Activated T-helper 9 cell treated with anti-CD3 and anti-CD28 coated beads, Interleukin-2, amount 50 U/mL, for 16 hours (primary cell): ENCODE measurements around the gene TMEM134.
A peak's percentile ranks its signal among the peaks of the same experiment; 100 is the strongest.
"Not testable (repeated sequence)": the region's sequence is repeated elsewhere in the genome, so short reads cannot be mapped to it uniquely, and the experiment has no call there.

ENCODE experiments used
- DNase-seq: peaks from one replicate; pipeline ENCODE4 v3.0.0-alpha.2; 2020; ENCODE audit warnings: low read depth

The TMEM134 gene, protein sequence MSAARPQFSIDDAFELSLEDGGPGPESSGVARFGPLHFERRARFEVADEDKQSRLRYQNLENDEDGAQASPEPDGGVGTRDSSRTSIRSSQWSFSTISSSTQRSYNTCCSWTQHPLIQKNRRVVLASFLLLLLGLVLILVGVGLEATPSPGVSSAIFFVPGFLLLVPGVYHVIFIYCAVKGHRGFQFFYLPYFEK

DNA sequence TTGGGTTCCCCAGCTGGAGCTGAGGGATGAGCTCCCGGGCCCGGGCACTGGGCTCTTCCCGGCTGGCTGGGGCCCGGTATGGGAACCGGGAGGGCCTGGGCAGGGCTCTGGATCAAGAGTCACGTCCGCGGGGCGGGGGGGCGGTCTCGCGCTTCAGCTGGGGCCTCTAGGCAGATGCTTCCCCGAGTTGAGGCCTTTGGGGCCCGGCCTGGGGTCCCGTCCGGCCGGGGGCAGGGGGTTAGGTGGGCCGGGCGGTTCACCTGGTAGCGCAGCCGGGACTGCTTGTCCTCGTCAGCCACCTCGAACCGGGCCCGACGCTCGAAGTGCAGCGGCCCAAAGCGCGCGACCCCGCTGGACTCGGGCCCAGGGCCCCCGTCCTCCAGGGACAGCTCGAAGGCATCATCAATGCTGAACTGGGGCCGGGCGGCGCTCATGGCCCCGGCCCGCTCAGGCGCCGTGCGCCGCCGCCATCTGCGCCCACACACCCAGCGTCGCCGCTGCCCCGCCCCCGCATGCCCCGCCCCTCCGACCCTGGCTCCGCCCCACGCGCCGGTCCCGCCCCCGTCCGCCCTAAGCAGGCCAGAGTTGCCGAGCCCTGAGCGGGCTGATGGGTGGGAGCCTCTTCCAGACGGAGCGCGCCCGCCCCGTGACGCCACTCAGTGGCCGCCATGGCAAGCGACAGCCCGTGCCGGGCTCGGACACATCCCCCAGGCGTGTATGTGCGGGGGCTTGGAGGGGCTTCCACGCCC is at the start of gene TMEM134:
TSS of gene TMEM134 (minus strand) at position 493 of the 749 bp plus-strand sequence. CDS start at position 434, 59 bp downstream.
- peak; percentile 88 for DNase-seq

DNA sequence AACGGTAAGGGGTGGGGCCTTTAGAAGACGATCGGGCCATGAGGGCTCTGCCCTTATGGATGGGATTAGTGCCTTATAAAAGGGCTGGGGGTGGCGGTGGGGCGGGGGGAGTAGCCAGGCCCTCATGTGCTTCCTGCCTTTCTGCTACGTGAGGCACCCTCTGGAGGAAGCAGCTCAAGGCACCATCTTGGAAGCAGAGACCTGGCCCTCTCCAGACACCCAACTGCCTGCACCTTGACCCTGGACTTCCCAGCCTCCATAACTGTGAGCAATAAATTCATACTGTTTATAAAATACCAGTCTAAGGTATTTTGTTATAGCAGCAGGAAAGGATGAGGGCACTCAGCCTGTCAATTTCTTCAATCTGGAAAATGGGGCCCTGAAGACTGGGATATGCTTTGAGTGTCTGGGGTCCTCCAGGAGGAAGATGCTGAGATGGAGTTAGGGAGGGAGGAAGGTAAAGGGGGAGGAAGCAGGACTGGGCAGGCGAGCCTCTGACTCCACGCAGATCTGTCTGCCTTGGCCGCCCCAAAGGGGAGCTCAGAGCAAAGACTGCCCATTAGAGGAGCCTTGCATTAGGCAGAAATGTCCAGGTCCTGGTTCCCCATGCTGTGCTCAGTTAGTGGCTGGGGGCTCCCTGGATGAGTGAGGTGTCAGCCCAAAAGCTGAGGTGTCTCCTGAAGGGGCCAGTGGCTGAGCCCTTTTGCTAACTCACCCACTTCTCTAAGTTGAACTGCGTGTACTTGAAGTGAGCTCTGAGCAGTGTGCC is 48.9 kb upstream of the TMEM134 start:
- DNase-seq, result no peak

- no peak for DNase-seq
These were observed 47.8 kb upstream of the TMEM134 start for GRCh38 chr11:67516806-67517205.

GRCh38 chr11:67514116-67514515 is 45.1 kb upstream of the TMEM134 start:
- no peak for DNase-seq

DNA sequence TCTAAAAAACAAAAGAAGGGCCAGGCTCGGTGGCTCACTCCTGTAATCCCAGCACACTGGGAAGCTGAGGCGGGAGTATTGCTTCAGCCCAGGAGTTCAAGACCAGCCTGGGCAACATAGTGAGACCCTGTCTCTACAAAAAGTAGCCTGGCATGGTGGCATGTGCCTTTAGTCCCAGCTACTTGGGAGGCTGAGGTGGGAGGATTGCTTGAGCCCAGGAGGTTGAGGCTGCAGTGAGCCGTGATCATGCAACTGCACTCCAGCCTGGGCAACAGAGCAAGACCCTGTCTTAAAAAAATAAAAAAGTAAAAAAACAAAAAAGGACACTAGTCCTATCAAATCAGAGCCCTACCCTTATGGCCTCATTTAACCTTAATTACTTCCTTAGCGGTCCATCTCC is 42.5 kb upstream of the TMEM134 start:
- DNase-seq, result not testable (repeated sequence)

DNA sequence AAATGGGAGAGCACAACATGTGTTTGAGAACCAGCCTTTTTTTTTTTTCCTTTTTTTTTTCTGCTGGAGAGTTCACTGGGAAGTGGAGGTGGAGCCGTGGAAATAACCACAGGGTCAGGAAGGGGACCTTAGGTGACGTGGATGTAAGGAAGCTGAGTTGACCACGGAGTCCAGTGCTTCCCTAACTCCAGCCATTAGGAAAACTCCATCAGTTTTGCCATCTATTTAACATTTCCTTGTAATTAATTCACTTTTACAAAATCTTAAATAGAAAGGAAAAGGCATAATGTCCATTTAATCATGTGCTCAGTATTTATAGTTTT is 40.9 kb upstream of the TMEM134 start:
- no peak for DNase-seq

DNA sequence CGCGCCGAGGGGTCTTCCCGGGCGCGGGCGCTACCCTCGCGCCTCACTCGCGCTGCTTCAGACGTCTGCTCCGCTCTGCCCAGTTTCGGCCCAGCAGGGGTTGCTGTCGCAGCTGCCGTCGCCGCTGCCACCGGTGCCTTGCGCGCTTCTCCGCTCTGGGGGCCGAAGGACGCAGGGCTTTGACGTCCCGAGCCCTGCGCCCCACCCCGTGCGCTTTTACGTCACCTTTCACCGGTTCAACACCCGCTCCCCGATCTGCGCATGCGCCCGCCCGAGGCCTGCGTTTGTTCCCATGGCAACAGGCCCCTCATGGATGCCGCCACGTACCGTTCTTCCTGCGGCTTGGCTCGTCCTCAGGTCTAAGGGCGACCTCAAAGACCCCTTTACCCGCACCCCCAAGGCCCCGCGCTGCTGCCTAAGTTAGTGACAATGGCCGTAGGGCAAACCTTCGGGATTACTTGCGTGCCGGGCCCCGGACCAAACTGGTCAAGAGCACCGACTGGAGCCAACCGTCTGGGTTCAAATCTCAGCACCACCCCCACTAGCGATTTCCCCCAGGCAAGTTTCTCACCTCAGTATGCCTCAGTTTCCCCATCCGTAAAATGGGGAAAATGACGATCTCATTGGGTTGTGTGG is 39.6 kb upstream of the TMEM134 start:
- peak; percentile 99 for DNase-seq

GRCh38 chr11:67507864-67508485 is 38.9 kb upstream of the TMEM134 start, which contains the start of gene CDK2AP2:
TSS of gene CDK2AP2 (minus strand) at chr11:67508162. CDS start at chr11:67508082, 80 bp downstream.
- DNase-seq, result peak; percentile 96

- no peak for DNase-seq
These were observed 38.3 kb upstream of the TMEM134 start for GRCh38 chr11:67507242-67507863.

DNA sequence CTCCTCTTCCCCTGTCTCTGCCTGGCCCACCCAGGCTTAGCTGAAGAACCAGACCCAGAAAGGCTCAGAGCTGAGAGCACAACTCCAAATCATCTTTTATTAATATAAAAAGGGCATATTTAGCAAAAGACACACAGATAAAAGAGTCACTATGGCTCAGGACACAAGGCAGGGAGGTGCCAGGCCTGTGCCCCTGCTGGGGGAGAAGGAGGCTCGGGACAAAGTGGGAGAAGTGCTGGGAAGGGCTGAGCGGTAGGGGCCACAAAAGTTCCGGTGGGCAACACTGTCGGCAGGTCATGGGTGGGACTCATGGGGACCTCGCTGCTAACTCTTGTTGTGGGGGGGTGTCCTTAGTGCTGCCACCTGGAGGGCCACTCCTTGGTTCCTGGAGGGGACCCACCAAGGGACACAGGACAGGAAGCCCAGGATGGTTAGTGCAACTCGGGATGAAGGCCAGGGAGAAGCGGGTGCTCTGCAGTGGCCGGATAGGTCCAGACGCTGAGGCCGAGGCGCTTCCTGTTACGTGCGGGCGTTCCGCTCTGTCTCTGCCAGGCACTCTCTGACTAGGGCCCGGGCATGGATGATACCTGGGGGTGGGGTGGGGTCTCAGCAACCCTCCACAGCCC is 37.5 kb upstream of the TMEM134 start:
- DNase-seq, result no peak

DNA sequence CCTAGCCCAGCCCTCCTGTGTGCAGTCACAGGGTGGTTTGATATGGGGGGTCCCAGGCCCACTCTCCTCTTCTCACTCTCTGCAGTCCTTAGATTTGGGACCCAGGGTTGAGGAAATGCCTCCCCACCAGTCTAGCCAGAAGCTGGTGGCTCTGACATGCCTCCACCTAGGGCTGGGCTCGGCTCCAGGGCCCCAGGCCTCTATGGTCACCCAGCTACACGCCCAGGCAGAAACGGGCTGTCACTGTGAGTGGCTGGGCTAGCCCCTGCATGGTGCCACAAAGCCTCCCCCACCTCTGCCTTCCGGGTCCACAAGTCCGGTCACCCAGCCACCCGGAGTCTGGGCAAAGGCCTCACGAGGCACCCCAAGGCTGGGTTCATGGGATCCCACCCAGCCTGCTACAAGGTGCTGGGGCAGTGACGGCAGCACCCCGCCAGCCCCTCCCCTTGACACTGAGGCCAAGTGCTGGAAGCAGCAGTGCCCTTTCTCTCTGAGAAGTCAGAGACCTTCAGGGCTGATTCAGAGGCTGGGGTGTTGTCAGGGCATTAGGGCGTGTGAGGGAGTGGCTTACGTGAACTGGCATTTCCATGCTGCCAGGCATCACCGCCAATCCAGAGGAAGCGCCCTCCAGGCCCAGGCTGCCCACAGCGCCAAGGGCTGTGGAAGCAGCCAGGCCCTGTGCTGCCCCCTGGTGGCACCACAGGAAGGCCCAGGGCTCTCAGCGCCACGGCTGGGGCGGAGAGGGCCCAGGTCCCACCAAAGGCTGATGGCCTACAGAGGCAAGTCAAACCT is 36.8 kb upstream of the TMEM134 start:
- peak; percentile 87 for DNase-seq

GRCh38 chr11:67504950-67505581 is 36.0 kb upstream of the TMEM134 start, which contains the start of gene PITPNM1:
TSS of gene PITPNM1 (minus strand) at chr11:67505363. CDS start at chr11:67504180, 1,183 bp downstream.
- DNase-seq, result peak; percentile 69

DNA sequence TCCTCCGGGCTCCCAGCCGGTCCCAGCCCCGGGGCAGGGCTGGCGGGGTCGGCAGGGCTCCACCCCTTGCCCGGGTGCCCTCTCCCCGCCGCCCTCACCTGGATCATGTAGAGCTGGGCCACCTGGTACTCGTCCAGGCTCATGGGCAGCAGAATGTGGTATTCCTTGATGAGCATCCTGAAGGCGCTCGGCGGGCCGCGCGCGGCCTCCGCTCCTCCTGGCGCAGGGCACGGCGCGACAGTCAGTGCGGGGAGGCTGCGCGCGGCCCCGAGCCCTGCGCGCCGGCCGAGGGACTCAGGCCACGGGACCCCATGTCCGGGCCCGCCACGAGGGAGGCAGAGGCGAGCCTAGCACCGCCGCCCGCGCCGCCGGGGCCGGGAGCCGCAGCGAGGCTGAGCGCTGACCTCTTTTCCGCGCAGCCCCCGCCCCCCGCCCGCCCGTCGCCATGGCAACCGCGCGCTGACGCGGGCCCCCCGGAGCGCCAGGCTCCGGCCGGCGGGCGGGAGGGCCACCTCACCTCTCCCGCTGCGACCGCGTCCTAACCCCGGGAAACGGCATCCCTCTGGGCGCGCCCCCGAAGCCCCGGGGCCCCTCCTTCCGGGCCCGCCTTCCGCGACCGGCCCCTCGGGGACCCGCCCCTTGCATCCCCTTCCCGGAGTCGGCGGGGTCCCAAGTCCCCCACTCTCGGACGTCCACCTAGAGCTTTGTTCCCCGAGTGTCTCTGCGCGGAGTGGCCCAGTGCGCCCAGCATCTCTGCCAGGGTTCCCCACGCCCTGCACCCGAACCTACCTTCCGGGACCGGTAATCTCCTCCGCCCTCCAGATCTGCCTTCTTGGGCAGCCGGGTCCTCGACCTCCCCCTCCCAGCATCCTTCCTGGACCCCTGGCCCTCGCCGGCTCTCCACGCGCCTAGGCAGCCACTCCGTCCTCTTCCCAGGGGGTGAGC is 35.2 kb upstream of the TMEM134 start:
- peak; percentile 37 for DNase-seq

- no peak for DNase-seq
These were observed 34.3 kb upstream of the TMEM134 start for GRCh38 chr11:67503119-67504004.

- DNase-seq, result no peak
These were observed 33.4 kb upstream of the TMEM134 start for GRCh38 chr11:67502328-67502979.

- DNase-seq, result no peak
These were observed 32.8 kb upstream of the TMEM134 start for GRCh38 chr11:67501854-67502253.
